Ishikawa (cell line): ENCODE data around the gene TMEM62.

Experiments
- CEBPB ChIP-seq: IDR thresholded peaks from 2 replicates; pipeline ENCODE4 v1.6.1; 2012
- CREB1 ChIP-seq: IDR thresholded peaks from 2 replicates; pipeline ENCODE4 v1.6.1; 2012; ENCODE audit warnings: low read depth
- EGR1 ChIP-seq: IDR thresholded peaks from 2 replicates; pipeline ENCODE4 v1.6.1; 2012
- EP300 ChIP-seq: IDR thresholded peaks from 2 replicates; pipeline ENCODE4 v1.6.1; 2012; ENCODE audit warnings: borderline replicate concordance
- FOXM1 ChIP-seq: IDR thresholded peaks from 2 replicates; pipeline ENCODE4 v1.6.1; 2012; ENCODE audit warnings: low read depth, borderline replicate concordance
- NFIC ChIP-seq: IDR thresholded peaks from 2 replicates; pipeline ENCODE4 v1.6.1; 2012
- RAD21 ChIP-seq: IDR thresholded peaks from 2 replicates; pipeline ENCODE4 v1.6.1; 2012; ENCODE audit warnings: low read depth
- TAF1 ChIP-seq: IDR thresholded peaks from 2 replicates; pipeline ENCODE4 v1.6.1; 2012; ENCODE audit warnings: low read depth, mild to moderate bottlenecking
- TCF12 ChIP-seq: IDR thresholded peaks from 2 replicates; pipeline ENCODE4 v1.6.1; 2012; ENCODE audit warnings: low read depth
- TEAD4 ChIP-seq: IDR thresholded peaks from 2 replicates; pipeline ENCODE4 v1.6.1; 2012
- YY1 ChIP-seq: IDR thresholded peaks from 2 replicates; pipeline ENCODE4 v1.6.1; 2012; ENCODE audit warnings: low read depth
- ZBTB7A ChIP-seq: IDR thresholded peaks from 2 replicates; pipeline ENCODE4 v1.6.1; 2012; ENCODE audit warnings: low read depth
- TF ChIP-seq, protein P1 (sequence below): IDR thresholded peaks from 2 replicates; pipeline ENCODE4 v1.6.1; 2012
- TF ChIP-seq, protein P2 (sequence below): IDR thresholded peaks from 2 replicates; pipeline ENCODE4 v1.6.1; 2012
- TF ChIP-seq, protein P3 (sequence below): IDR thresholded peaks from 2 replicates; pipeline ENCODE4 v1.6.1; 2012; ENCODE audit warnings: low read depth, mild to moderate bottlenecking

The TMEM62 gene

DNA sequence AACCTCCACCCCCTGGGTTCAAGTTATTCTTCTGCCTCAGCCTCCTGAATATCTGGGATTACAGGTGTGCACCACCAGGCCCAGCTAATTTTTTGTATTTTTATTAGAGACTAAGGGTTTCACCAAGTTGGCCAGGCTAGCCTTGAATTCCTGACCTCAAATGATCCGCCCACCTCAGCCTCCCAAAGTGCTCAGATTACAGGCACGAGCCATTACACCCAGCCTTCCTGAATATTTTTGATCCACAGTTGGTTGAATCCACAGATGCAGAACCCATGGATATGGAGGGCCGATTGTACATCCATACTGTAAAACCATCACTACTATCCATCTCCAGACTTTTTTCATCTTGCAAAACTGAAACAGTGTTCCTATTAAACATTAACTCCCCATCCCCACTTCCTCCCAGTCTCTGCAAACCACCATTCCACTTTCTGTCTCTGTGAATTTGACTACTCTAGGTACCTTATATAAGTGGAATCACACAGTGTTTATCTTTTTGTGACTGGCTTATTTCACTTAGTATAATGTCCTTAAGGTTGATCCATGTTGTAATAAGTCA, 8.2 kb upstream of the TMEM62 start:
- no peak for TF ChIP-seq RAD21
- no peak for TF ChIP-seq CEBPB
- TF ChIP-seq, protein P1, sequence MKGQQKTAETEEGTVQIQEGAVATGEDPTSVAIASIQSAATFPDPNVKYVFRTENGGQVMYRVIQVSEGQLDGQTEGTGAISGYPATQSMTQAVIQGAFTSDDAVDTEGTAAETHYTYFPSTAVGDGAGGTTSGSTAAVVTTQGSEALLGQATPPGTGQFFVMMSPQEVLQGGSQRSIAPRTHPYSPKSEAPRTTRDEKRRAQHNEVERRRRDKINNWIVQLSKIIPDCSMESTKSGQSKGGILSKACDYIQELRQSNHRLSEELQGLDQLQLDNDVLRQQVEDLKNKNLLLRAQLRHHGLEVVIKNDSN = no peak
- no peak for TF ChIP-seq NFIC
- TF ChIP-seq EP300 = no peak
- no peak for TF ChIP-seq ZBTB7A
- TF ChIP-seq, protein P2, sequence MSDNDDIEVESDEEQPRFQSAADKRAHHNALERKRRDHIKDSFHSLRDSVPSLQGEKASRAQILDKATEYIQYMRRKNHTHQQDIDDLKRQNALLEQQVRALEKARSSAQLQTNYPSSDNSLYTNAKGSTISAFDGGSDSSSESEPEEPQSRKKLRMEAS = no peak
- no peak for TF ChIP-seq YY1
- no peak for TF ChIP-seq FOXM1
- no peak for TF ChIP-seq TCF12
- no peak for TF ChIP-seq CREB1
- TF ChIP-seq EGR1 = no peak
- no peak for TF ChIP-seq TEAD4
- TF ChIP-seq, protein P3, sequence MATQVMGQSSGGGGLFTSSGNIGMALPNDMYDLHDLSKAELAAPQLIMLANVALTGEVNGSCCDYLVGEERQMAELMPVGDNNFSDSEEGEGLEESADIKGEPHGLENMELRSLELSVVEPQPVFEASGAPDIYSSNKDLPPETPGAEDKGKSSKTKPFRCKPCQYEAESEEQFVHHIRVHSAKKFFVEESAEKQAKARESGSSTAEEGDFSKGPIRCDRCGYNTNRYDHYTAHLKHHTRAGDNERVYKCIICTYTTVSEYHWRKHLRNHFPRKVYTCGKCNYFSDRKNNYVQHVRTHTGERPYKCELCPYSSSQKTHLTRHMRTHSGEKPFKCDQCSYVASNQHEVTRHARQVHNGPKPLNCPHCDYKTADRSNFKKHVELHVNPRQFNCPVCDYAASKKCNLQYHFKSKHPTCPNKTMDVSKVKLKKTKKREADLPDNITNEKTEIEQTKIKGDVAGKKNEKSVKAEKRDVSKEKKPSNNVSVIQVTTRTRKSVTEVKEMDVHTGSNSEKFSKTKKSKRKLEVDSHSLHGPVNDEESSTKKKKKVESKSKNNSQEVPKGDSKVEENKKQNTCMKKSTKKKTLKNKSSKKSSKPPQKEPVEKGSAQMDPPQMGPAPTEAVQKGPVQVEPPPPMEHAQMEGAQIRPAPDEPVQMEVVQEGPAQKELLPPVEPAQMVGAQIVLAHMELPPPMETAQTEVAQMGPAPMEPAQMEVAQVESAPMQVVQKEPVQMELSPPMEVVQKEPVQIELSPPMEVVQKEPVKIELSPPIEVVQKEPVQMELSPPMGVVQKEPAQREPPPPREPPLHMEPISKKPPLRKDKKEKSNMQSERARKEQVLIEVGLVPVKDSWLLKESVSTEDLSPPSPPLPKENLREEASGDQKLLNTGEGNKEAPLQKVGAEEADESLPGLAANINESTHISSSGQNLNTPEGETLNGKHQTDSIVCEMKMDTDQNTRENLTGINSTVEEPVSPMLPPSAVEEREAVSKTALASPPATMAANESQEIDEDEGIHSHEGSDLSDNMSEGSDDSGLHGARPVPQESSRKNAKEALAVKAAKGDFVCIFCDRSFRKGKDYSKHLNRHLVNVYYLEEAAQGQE = no peak
- no peak for TF ChIP-seq TAF1

DNA sequence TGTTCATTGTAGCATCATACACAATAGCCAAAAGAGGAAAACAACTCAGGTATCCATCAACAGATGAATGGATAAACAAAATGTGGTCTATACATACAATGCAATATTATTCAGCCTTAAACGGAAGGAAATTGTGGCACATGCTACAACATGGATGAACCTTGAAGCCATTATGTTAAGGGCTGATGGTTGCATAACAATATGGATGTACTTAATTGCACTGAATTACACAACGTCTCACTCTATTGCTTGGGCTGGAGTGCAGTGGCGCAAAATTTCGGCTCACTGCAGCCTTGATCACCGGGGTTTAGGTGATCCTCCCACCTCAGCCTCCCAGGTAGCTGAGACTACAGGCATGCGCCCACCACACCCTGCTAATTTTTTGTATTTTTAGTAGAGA, 7.0 kb upstream of the TMEM62 start:
- TF ChIP-seq TEAD4 = no peak
- no peak for TF ChIP-seq YY1
- TF ChIP-seq FOXM1 = no peak
- no peak for TF ChIP-seq CREB1
- no peak for TF ChIP-seq RAD21
- TF ChIP-seq CEBPB = no peak
- no peak for TF ChIP-seq TCF12
- TF ChIP-seq, protein P3 = no peak
- no peak for TF ChIP-seq ZBTB7A
- TF ChIP-seq, protein P2 = no peak
- TF ChIP-seq, protein P1 = no peak
- TF ChIP-seq TAF1 = no peak

DNA sequence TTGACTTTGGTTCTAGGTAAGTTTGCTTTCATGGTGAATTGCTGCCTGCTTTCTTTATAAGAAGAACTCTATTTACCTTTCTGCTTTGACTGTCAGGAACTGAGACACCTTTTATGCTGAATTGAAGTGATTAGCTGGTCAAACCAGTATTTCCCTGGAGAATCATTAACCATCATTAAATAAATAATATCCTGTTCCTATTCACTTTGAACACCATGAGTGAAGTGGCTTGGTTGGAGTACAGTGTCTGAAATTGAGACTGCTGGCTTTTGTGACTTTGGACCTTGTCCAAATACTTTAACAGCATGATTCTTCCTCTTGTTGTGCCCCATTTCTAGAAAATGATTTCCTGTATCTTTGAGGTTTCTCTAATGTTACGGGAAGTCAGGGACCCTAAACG, 5.6 kb upstream of the TMEM62 start:
- TF ChIP-seq FOXM1 (no peak), TEAD4 (no peak), NFIC (peak; percentile 36; the same call in 1 of the 2 replicates), YY1 (no peak), EGR1 (no peak)
- TF ChIP-seq, protein P1 = no peak

DNA sequence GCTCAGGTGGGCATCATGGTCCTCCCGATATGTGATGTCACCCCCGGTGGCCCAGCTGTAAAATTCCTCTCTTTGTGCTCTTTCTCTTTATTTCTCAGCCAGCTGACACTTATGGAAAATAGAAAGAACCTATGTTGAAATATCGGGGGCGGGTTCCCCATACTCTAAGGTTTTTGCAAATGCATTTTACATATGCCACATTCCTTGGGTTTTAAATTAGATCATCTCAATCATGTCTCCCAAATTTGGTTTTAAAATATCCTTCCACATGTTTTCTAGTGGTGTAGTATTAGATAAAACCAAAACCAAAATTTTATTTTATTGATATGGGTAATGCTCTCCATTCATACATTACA, 4.4 kb upstream of the TMEM62 start:
- no peak for TF ChIP-seq EGR1
- no peak for TF ChIP-seq YY1
- TF ChIP-seq FOXM1 = no peak
- TF ChIP-seq, protein P3 = no peak
- TF ChIP-seq, protein P2 = no peak
- TF ChIP-seq NFIC = no peak
- no peak for TF ChIP-seq TEAD4
- TF ChIP-seq ZBTB7A = no peak
- TF ChIP-seq, protein P1 = no peak
- no peak for TF ChIP-seq CEBPB
- no peak for TF ChIP-seq TCF12
- TF ChIP-seq EP300 = no peak
- TF ChIP-seq RAD21 = no peak
- TF ChIP-seq CREB1 = no peak
- TF ChIP-seq TAF1 = no peak
